GM12865 (cell line): ENCODE results near the gene MVP.

Source experiments
- DNase-seq: peaks from one replicate; pipeline ENCODE4 v3.0.0; 2010; ENCODE audit warnings: low read depth
- H3K4me3 ChIP-seq: 2 replicates; pipeline ENCODE4 v1.5.1; 2011; ENCODE audit warnings: mild to moderate bottlenecking, low read depth, low read length, control low read depth
- CTCF ChIP-seq: IDR thresholded peaks from 2 replicates; pipeline ENCODE4 v1.5.1; 2011; ENCODE audit warnings: low read length, control low read depth, low read depth, inconsistent platforms; ENCODE audit not compliant: insufficient read depth; ENCODE audit errors: missing control alignments

Gene MVP

GRCh38 chr16:29812754-29813643, 7.3 kb upstream of the MVP start:
- DNase-seq: no peak
- TF ChIP-seq CTCF: no peak
- no peak overlapping the region for H3K4me3 ChIP-seq

- TF ChIP-seq CTCF: no peak
- no peak for DNase-seq
- no peak overlapping the region for H3K4me3 ChIP-seq
These were observed 6.4 kb upstream of the MVP start for GRCh38 chr16:29813644-29814562.

- H3K4me3 ChIP-seq: no peak overlapping the region
- TF ChIP-seq CTCF: no peak
- DNase-seq: no peak
These were observed 5.7 kb upstream of the MVP start for GRCh38 chr16:29814592-29814991.

- DNase-seq: no peak
- TF ChIP-seq CTCF: no peak
- H3K4me3 ChIP-seq: peak overlapping the region; percentile 90
These were observed 5.1 kb upstream of the MVP start for GRCh38 chr16:29815032-29815721.

- peak within 1 kb of the TSS; percentile 90 for H3K4me3 ChIP-seq
- peak; percentile 96 for TF ChIP-seq CTCF
- peak; percentile 100 for DNase-seq
These were observed 4.2 kb upstream of the MVP start, which contains the start of gene PAGR1 for GRCh38 chr16:29815793-29816693. TSS of gene PAGR1 (plus strand) at chr16:29816152. CDS start at chr16:29816526, 374 bp downstream.
